ENCODE results near the gene NRG3. TPM values are rescaled to one million over a fixed set of nuclear protein-coding genes. Genes with fewer than 3 reads are reported as not detected.

Gene NRG3
- total RNA-seq, 1 experiment from 2014 or later, result 0.08 TPM

DNA sequence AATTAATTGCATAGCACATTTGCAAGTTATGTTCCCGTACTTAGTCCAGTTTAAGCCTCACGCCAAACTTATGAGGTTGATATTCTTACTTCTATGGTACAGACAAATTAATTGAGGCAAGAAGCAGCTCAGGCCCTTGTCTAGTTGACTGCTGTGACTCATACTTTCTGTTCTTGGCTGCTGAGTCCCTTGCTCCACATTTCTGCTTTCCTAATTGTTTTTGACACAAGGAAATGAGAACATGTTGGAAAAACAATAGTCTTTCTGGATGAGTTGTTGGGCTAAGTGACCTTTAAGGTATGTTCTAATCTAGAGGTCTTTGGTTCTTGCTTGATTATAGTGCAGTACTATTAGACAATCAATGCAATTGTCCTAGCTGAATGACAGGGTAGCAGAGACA, 331.8 kb downstream of the NRG3 start:
- in situ Hi-C loops (cut with HindIII; ENCODE audit: low pct_unique_long_range_greater_than_20kb, low sequenced_read_pairs), result no loop called here
- Histone ChIP-seq H3K27ac (ENCODE audit: low read length) (no peak overlapping the region), H3K36me3 (ENCODE audit: control insufficient read depth, insufficient read depth, low read length) (no peaks in the 10 kb centered on the region), H3K9me3 (ENCODE audit: control insufficient read depth, insufficient read depth, low read depth, low read length) (no peaks in the 10 kb centered on the region), H3K4me3 (ENCODE audit: low read depth in 2 of 2, low read length in 2 of 2) (no peak overlapping the region), H3K4me1 (ENCODE audit: control insufficient read depth, insufficient read depth, low read length) (no peaks in the 10 kb centered on the region), H3K27me3 (ENCODE audit: control insufficient read depth, insufficient read depth, low read length) (no peaks in the 10 kb centered on the region)
- ChIA-PET CTCF (interaction anchor here (0.6 kb wide), 1 partner anchor 173 kb away, joined by 13 read pairs; no protein-coding TSS in a partner anchor), POLR2A (no interaction called here)
- no peak for TF ChIP-seq POLR2AphosphoS5 (IDR thresholded peaks at IDR 0.05; ENCODE audit: low read depth, low read length)
- intact Hi-C loops (cut with micrococcal nuclease; ENCODE audit: unreplicated experiment), result no loop called here
- no peak for ATAC-seq
- DNase-seq (ENCODE audit: low read depth, low spot score), result no peak
- BruUV-seq (replicated peaks), result no TSS peak

DNA sequence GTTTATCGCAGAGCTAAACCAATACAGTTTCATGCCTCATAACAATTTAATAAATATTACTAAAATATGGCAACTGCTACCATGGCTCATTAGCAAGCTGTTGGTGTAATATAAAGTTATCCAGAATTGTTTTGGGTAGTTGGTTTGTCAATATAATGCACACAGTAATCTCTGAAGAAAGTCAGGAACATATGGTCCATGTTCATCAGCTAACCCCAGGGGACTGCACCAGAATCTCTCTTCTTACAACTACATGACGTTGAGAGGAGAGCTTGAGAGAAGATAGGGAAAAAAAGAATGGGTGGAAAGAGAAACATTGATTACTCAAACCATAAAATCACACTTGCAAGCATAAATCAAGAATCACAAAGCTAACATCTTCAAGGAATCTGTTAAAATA, 333.7 kb downstream of the NRG3 start:
- DNase-seq (ENCODE audit: low read depth, low spot score), result no peak
- Histone ChIP-seq H3K4me1 (ENCODE audit: control insufficient read depth, insufficient read depth, low read length) (no peaks in the 10 kb centered on the region), H3K27ac (ENCODE audit: low read length) (no peak overlapping the region), H3K27me3 (ENCODE audit: control insufficient read depth, insufficient read depth, low read length) (no peaks in the 10 kb centered on the region), H3K4me3 (ENCODE audit: low read depth in 2 of 2, low read length in 2 of 2) (no peak overlapping the region), H3K36me3 (ENCODE audit: control insufficient read depth, insufficient read depth, low read length) (no peaks in the 10 kb centered on the region), H3K9me3 (ENCODE audit: control insufficient read depth, insufficient read depth, low read depth, low read length) (no peaks in the 10 kb centered on the region)
- TF ChIP-seq POLR2AphosphoS5 (IDR thresholded peaks at IDR 0.05; ENCODE audit: low read depth, low read length) (no peak), SIN3A (IDR thresholded peaks at IDR 0.05; ENCODE audit: borderline replicate concordance, insufficient read depth, low read depth, low read length) (no peak), TCF7L2 (IDR thresholded peaks at IDR 0.05; ENCODE audit: low read depth, low read length) (no peak)
- TF ChIP-seq, protein P1, sequence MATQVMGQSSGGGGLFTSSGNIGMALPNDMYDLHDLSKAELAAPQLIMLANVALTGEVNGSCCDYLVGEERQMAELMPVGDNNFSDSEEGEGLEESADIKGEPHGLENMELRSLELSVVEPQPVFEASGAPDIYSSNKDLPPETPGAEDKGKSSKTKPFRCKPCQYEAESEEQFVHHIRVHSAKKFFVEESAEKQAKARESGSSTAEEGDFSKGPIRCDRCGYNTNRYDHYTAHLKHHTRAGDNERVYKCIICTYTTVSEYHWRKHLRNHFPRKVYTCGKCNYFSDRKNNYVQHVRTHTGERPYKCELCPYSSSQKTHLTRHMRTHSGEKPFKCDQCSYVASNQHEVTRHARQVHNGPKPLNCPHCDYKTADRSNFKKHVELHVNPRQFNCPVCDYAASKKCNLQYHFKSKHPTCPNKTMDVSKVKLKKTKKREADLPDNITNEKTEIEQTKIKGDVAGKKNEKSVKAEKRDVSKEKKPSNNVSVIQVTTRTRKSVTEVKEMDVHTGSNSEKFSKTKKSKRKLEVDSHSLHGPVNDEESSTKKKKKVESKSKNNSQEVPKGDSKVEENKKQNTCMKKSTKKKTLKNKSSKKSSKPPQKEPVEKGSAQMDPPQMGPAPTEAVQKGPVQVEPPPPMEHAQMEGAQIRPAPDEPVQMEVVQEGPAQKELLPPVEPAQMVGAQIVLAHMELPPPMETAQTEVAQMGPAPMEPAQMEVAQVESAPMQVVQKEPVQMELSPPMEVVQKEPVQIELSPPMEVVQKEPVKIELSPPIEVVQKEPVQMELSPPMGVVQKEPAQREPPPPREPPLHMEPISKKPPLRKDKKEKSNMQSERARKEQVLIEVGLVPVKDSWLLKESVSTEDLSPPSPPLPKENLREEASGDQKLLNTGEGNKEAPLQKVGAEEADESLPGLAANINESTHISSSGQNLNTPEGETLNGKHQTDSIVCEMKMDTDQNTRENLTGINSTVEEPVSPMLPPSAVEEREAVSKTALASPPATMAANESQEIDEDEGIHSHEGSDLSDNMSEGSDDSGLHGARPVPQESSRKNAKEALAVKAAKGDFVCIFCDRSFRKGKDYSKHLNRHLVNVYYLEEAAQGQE (IDR thresholded peaks at IDR 0.05; ENCODE audit: insufficient read depth in 1 of 2, low read depth in 2 of 2, low read length in 1 of 2), result no peak
- TF ChIP-seq, protein P2, sequence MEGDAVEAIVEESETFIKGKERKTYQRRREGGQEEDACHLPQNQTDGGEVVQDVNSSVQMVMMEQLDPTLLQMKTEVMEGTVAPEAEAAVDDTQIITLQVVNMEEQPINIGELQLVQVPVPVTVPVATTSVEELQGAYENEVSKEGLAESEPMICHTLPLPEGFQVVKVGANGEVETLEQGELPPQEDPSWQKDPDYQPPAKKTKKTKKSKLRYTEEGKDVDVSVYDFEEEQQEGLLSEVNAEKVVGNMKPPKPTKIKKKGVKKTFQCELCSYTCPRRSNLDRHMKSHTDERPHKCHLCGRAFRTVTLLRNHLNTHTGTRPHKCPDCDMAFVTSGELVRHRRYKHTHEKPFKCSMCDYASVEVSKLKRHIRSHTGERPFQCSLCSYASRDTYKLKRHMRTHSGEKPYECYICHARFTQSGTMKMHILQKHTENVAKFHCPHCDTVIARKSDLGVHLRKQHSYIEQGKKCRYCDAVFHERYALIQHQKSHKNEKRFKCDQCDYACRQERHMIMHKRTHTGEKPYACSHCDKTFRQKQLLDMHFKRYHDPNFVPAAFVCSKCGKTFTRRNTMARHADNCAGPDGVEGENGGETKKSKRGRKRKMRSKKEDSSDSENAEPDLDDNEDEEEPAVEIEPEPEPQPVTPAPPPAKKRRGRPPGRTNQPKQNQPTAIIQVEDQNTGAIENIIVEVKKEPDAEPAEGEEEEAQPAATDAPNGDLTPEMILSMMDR (IDR thresholded peaks at IDR 0.05), result no peak
- intact Hi-C loops (cut with micrococcal nuclease; ENCODE audit: unreplicated experiment), result no loop called here
- ChIA-PET POLR2A (no interaction called here), CTCF (no interaction called here)
- no peak for ATAC-seq
- in situ Hi-C loops (cut with HindIII; ENCODE audit: low pct_unique_long_range_greater_than_20kb, low sequenced_read_pairs), result no loop called here
- BruUV-seq (replicated peaks), result no TSS peak

DNA sequence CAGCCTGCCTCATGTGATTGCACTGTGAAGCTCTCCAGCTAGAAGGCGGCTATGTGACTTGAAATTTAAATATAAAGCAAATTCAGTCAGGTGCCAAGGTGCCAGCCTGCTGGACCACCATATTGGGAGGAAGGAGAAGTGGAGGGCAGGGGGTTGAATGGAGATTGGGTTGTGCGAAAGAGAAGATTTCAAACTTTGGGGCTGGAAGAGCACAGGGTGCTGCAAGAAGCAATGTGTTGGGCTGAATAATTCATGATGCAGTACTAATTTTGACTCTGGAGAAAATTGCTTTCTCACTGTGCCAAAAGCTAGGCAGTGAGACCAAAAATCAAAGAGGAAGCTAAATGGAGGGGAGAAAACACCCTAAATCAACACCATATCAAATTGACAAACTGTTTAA, 335.3 kb downstream of the NRG3 start:
- in situ Hi-C loops (cut with HindIII; ENCODE audit: low pct_unique_long_range_greater_than_20kb, low sequenced_read_pairs) (no loop called here), intact Hi-C loops (cut with micrococcal nuclease; ENCODE audit: unreplicated experiment) (no loop called here)
- no peaks in the 10 kb centered on the region for H3K36me3 ChIP-seq (ENCODE audit: control insufficient read depth, insufficient read depth, low read length)
- no peak for ATAC-seq
- H3K9me3 ChIP-seq (ENCODE audit: control insufficient read depth, insufficient read depth, low read depth, low read length), result no peaks in the 10 kb centered on the region
- DNase-seq (ENCODE audit: low read depth, low spot score), result no peak
- TF ChIP-seq POLR2AphosphoS5 (IDR thresholded peaks at IDR 0.05; ENCODE audit: low read depth, low read length) (no peak), TCF7L2 (IDR thresholded peaks at IDR 0.05; ENCODE audit: low read depth, low read length) (no peak), SIN3A (IDR thresholded peaks at IDR 0.05; ENCODE audit: borderline replicate concordance, insufficient read depth, low read depth, low read length) (no peak)
- TF ChIP-seq, protein P1 (IDR thresholded peaks at IDR 0.05; ENCODE audit: insufficient read depth in 1 of 2, low read depth in 2 of 2, low read length in 1 of 2), result no peak
- TF ChIP-seq, protein P2 (IDR thresholded peaks at IDR 0.05), result no peak
- no peaks in the 10 kb centered on the region for H3K4me1 ChIP-seq (ENCODE audit: control insufficient read depth, insufficient read depth, low read length)
- ChIA-PET CTCF (no interaction called here), POLR2A (no interaction called here)
- no peaks in the 10 kb centered on the region for H3K27me3 ChIP-seq (ENCODE audit: control insufficient read depth, insufficient read depth, low read length)
- H3K27ac ChIP-seq (ENCODE audit: low read length), result no peak overlapping the region
- H3K4me3 ChIP-seq (ENCODE audit: low read depth in 2 of 2, low read length in 2 of 2), result no peak overlapping the region
- BruUV-seq (replicated peaks), result no TSS peak

Data from Panc1 (cell line).